Activated CD4-positive, alpha-beta T cell treated with anti-CD3 and anti-CD28 coated beads, Interleukin-2, Interleukin-4, amounts not matched to agents 100 ng/mL and 50 ng/mL, durations not matched to agents 16 hours and 8 hours (primary cell): ENCODE data around the gene SDF2L1.

ENCODE experiments used
- DNase-seq: peaks from one replicate; pipeline ENCODE4 v3.0.0-alpha.2; 2020; ENCODE audit warnings: low spot score

SDF2L1 gene

DNA sequence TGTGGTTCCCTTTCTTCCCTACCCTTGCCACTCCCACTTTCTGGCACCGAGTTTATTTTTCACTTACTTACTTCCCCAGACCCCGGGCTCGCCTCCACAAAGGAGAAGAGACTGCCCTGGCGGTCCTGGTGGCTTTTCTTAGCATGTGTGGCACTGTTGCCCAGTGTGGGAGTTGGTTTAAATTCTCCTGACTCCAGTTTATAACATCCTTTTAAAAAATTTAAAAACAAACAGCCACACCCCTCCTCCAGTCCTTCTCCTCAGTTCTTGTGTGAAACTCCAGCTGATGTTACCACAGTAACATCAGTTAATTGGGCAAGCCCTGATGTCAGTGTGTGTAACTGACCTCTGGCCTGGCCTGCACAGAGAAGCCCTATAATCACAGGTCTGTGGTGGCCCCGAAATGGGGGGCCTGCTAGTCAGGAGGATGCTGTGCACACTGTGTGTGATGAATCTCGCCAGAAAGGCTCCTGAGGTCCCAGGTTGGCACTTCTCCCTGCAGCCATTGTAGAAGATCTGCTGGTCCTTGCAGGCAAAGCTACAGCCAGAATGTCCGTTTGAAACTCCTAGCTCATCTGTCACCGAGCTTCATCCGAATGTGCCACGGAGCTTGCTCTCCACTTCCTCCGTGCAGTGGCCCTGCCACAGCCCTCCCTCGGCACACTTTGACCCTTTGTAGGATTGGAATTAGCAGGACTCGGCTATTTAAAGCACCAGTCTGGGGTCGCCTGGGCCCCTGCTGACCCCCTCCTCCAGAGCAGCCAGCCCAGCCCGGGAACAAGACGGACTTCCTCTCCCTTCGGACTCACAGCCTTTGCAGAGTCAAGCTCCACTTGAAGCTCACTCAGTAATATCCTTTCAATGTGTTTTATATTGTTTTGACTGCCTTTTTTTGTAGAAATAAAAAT, 19.8 kb upstream of the SDF2L1 start:
- no peak for DNase-seq

DNA sequence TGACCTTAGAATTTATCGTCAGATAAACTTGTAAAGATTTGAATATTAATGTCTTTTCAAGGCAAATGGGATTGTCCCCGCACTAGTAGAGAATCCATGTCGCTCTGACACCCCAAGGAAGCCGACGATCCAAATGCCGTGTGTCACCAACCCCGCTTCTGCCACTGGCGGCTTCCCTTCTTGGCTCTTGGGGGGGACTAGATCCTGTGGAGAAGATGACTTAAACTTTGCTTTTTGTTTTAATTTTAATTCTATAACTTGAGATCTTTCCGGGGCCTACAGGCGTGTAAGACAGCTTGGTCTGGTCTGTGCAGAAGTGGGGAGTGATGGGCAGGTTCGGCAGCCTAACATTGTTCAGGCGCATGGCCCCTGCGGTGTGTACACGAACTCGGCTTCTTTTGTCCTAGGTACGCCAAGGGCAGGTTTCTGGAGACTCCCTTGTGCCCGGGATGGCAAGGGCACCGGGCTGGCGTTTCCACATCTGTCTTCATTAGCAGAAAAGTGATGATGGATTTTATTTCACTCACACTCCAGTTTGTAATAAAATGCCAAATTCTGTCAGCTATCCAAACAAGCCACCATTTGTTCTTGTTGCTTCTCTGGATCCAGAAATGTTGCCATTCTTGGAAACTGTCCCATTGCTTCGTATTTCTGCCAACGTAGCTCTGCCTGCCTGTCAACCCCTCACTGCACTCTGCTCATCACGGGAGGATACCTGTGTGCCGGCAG, 19.0 kb upstream of the SDF2L1 start:
- no peak for DNase-seq

DNA sequence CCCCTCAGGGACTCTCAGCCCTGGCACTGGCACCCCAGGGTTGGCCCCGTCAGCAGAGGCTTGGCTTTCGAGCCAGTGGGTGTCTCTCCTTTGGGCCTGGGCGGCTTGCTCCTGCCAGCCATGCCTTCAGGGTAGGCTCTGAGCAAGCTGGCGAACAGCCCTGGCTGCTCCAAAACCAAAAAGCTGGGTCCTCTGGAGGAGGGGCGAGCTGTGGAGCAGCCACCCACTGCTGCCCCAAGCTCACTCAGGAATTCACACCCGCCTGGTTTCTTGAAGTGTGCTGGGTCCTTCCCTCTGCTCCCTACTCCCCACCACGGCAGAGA, 18.5 kb upstream of the SDF2L1 start:
- no peak for DNase-seq

DNA sequence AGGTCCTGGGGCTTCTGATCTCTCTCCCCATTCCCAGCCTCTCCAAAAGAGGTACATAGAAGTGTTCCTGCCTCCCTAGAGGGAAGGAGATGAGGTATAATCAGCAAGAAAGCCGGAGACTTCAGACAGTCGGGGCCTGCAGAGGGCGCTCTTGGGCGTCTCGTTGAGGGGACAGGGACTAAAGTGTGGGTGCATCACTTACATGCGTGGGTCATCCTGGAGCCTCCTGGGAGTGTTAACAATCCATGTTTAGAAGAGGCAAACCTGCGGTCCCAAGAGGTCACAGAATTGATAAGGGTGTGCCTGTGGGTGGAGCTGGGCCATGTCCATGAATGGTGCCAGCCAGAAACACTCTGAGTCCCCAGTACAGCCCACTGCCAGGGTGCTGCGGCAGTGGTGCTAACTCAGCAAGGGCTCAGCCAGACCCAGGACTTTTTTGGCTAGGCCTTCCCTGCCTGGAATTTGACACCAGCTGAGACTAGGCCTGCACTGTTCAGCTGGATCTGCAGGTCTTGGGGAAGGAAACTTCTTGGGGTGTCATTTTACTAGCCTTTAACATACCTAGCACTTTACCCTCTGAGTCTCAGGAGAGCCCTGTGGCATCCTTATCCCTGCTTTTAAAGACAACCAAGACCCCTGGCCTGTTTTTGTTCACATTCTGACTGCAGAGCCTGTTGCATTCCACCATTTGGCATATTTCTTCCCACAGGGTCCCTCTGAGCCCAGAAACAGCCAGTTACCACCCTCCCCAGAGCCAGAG, 17.8 kb upstream of the SDF2L1 start:
- DNase-seq = peak; percentile 45

DNA sequence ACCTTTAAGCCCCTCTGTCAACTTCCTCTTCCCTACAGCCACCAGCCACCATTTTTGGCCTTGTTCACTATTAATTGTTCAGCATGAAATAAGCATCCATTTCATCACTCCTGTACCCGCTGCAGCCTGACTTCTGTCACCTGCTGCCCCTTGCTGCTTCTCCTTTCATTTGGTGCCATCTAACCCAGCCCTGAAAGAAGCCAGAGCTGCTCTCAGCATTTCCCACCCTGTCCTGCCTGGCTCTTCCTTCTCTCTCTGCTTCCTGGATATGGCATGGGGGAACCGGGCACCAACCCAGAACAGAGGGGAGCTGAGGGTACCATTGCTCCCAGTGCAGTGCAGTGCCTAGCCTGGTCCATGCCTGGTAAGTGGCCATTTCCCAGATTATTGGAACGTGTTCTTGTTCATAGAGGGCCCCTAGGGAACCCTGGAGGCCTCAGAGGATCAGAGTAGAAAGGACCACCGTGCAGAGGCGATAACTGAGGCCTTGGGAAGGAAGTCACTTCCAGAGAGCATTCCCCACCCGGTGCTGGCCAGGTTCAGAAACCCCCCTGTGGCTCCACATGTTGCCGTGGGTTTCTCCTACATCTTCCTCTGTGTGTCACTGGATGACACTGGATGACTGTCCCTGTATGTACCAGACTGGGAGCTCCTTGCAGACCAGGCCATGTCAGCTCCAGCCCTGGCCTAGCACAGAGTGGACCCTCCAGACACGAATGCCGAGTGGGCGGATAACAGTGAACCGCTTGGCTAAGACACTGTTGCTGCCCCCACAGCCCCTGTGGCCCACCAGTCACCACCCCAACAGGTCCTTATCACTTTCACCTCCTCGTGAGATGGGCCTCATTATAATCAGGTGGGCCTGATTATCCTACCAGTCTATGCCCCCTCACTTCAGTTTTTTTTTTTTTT, 17.0 kb upstream of the SDF2L1 start:
- no peak for DNase-seq

DNA sequence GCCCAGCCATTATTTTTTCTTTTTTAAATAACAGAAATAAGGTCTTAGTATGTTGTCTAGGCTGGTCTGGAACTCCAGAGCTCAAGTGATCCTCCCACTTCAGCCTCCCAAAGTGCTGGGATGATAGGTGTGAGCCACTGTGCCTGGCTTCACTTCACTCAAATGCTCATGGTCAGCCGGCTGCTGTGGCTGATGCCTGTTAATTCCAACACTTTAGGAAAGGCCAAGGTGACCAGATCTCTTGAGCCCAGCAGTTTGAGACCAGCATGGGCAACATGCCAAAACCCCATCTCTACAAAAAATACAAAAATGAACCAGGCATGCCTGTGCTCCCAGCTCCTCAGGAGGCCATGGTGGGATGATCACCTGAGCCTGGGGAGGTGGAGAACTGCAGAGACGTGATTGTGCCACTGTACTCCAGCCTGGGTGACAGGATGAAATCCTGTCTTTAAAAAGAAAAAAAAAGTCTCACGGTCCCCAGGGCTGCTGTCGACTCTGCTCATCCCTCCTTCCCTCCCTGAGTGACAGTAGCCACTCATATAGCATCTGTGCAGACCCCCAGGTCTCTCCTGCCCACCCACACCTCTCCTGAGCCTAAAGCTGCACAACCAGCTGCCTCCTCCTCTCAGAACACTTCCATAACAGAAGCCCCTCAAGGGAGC, 15.9 kb upstream of the SDF2L1 start:
- no peak for DNase-seq

DNA sequence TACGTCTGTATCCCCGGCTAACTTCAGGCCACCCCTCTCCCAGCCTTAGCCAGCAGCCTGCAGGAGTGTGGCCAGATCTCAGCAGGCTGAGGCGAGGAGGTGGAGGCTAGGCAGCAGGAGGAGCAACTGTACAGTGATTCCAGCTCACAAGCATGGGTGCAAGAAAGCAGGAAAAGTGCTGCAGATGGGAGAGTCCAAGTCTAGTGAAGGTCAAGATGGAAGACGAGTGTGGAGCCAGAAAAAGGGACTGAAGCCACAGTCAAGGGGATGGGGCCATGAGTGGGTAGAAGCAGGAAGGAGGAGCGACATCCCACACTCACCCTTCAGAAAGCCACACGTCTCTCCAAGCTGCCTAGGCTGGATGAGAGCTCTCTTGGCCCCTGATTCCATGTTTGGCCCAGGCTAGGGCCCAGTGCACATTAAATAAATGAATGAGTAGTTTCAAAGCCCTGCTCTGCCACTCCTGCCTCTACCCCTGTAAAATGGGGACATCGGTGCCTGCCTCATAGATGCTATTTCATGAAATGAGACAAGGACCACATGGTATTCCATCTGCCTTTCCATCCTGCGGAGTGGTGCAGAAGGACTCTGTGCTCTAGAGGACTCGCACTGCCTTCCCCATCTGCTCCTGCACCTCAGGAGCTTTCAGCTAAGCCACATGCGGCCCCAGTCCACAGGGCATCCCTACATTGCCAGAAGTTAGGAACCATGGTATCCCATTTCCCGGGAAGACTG, 15.2 kb upstream of the SDF2L1 start:
- no peak for DNase-seq

DNA sequence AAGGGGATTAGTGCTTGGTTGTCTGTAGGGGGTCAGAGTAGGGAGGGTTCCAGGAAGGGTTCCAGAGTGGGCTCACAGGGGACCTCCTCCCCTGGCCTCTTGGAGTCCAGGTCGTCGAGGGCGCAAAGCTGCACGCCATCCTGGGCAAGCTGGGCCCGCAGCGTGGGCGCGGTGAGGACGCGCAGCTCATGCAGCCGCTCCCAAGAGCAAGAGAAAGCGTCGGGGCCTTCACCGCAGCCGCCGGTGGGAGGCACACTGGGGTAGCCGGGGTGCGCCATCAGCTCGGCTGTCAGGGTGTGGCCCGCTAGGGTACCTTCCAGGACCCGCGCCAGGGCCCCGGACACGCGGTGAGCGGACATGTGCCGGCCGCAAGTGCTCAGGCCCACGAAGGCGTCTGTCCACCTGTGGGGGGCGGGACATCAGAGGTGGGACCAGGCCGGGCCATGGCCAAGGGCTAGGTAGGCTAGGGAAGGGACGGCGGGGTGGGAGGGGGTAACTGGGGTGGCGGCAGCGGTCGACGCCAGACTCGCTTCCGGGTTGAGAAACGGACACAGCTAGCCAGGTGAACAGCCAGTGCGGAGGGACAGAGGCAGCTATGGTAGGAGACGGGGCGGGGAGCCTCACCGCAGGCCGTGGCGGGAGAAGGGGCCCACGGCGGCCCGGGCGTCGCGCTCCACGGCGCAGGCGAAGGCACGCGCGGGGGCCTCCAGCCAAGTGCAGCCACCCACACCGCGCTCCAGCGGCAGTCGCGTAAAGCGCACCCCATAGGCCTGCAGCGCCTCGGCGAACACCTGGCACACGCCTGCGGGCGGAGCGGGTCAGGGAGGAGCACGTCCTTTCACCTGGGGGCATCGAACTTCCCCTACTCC, 13.5 kb upstream of the SDF2L1 start:
- DNase-seq = no peak

DNA sequence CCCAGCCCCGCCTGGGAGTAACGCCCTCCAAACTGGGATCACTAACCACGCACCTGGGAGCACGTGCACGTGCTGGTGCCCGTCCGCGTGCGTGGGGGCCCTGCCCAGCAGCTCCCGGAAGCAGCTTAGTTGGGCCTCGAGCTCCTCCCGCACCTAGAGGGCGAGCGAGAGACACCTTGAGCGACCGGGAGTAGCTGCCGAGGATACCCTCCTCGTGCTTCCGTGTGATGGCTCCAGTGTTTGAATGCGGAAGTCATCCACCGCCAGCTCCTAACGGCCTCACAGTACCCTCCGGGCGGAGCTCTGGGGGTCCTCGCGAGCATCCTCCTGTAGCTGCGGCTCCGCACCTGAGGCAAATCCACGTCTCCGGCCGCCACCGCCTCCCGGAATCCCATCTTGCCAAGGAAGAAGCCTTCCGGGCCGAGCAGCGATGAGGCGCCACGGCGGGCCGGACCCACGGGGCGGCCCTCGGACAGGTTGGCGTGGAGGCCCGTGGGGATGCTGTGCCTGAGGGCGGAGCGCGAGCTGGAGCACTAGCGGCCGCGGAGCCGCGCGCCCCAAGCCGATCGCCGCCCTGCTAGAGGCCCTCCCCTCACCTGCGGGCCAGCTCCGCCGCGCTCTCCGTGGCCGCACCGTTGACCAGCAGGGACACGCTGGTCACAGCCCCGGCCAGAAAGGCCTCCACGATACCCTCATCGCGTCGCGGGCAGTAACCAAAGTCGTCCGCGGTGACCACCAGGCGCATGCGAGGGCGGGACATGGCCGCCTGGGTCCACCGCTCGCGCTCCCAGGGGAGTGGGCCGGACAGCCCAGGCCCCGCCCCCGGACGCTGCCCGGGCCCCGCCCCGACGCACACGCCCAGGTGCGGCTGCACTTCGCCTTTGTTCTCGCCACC, 12.6 kb upstream of the SDF2L1 start, which contains the start of gene YDJC:
TSS of gene YDJC (minus strand) at position 768 of the 895 bp plus-strand sequence. CDS start at position 760, 8 bp downstream.
- DNase-seq = peak; percentile 97

DNA sequence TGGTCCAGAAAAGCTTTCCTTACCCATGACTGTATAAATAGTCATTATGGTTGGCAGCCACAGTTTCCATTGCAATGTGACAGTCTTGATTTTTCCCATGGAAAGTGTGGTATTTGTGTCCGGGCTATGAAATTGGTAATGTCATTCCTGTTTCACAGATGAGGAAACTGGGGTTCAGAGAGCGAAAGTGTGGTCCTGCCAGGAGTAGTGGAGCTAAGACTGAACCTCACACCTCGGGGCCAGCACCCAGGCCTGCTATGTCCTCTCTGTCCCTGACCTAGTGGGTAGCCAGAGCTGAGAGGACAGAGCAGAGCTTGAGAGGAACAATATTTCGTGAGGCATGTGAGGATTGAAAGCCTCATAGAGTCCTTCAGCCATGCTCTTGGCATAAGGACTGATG, 11.1 kb upstream of the SDF2L1 start:
- DNase-seq = no peak

DNA sequence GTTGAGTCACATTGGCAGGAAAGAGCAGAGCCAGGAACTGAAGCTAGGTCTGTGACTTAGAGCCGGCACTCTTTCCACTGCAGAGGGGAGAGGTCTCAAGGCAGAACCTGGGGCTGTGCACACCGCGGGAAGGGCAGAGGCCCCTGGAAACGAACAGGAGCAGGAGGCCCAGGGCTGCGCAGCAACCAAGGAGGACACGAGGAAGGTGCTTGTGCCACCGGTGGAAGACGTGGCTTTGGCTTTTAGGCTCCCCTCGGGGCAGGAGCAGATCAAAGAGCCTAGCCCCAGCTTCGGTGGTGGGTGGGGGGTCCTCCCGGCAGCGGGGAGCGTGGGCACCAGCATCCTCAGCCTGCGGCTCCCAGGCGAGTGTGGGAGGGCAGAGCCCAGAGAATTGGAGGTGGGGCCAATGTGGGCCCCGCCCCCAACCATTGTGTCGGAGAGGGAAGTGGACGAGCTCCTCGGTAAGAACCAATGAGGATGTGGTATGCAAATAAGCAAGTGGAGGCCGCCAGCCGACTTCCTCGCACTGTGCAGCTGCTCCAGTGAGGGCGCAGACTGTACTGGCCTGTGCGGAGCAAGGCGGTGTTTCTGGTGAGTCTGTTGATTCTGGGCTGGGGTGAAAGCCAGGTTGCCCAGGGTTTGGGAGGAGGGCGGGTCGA, 9.7 kb upstream of the SDF2L1 start, which contains the start of gene CCDC116:
TSS of gene CCDC116 (plus strand) at position 524 of the 659 bp plus-strand sequence. CDS start 422 bp downstream, outside the sequence.
- peak; percentile 61 for DNase-seq

DNA sequence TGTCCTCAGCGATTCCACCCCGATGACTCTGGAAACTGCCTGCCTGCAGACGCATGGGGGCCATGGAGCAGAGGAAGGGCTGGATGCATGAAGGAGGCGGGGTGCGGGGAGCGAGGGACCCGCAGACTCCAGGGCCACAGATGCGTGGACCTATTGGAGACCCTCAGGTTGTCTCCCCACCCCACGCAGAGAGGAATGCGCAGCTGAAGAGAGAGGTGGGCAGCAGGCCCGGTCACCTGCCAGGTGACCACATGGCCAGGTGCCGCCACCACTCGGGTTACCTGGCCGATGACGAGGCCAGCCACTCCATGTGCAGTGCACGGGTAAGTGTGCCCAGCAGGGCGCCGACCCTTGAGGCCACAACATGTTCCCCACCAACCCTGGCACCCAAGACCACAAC, 9.2 kb upstream of the SDF2L1 start:
- DNase-seq = no peak

DNA sequence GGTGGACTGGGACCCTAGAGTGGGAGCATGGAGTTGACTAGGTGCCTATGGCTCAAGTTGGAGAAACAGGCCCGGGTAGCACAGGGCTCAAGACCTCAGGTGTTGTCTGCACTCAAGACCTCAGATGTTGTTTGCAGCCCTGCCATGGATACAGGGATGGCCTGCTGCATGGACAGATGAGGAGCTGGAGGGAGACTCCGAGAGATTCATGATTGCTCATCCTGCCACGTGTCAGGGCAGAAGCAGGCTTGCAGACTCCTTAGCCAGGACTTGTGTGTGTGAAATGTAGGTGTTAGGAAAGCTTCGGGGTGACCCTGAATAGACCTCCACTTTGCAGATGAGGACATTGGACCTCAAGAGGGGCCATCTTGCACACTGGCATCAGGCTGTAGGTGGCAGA, 8.6 kb upstream of the SDF2L1 start:
- DNase-seq = no peak

DNA sequence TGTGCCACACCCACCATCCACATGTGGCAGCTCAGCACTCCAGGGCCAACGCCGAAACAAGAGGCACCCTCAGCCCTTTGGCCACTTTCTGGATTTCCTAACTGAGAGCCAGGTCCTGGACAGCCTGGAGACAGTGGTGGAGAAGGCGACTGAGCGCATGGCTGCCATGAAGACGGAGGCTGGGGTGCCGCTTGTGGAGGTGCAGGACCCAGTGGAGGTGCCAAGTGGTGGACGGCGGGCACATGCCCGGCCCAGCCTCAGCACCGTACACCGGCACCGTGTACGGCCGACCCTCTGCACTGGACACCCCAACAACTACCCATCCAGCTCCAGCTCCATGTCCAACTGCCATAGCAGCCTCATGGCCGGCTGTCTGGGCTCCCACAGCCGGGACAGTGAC, 8.0 kb upstream of the SDF2L1 start:
- DNase-seq = no peak

DNA sequence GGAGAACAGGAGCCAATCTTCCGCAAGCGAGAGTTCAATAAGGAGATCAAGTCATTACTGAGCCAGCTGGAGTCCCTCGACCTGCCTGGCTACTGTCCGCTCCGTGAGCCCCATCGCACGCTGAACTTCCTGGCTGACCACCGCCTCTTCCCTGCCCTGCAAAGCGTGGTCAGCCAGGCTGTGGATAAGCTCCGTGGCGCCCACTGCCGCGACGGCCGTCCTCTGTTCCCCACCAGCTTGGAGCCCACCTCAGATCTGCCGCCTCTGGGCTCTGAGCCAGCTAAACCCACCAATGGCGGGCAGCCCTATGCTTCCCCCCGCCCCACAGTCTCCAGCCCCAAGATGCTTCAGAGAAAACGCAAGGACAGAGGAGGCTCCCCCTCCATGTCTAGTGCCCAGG, 7.3 kb upstream of the SDF2L1 start:
- no peak for DNase-seq

DNA sequence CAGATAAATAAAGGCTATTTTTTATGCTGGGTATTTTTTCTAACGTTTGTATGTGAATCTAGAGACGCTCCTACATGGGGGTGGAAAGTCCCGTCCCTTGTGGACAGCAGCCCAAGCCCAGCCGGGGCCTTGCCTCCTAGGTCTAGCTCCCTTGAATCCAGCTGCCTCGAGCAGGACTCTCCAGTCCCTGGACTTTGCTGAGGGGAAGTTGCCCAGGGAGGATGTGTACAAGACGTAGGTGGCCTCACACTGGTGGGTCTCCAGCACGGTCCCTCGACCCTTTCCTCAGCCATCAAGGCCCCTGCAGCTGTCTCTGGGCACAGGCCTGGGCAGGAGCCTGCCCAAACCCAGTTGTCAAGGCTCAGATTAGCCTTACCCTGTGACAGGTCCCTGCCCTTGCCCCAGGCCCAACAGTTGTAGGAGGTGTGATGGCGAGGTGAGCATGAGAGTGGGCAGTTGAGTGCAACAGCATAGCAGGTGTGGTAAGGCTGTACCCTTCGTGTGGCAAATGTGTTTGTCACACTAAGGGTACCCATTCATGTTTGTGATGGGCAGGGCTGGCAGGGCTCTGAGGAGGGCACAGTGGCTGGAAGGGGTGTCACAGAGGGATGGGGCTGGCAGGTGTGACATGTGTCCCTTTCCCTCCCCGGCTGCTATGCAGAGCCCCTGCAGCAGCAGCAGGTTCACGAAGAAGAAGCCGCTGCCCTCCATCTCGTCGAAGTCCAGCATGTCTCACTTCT, 6.2 kb upstream of the SDF2L1 start:
- no peak for DNase-seq
